Uterus (tissue), 2 donors: ENCODE results near the gene CYS1.

Experiments used
- CTCF ChIP-seq, 4 experiments: fragments of 200-600 bp in 2 of 4; fragments of 450-650 bp in 2 of 4; sonication (generic) in 2 of 4; IDR thresholded peaks; one replicate each; pipeline ENCODE4 v1.5.1; 2016 to 2019; ENCODE audit warnings: antibody characterized with exemption in 4 of 4, mild to moderate bottlenecking in 2 of 4, moderate library complexity in 1 of 4
- POLR2A ChIP-seq, 2 donors: fragments of 450-650 bp; IDR thresholded peaks; one replicate each; pipeline ENCODE4 v1.6.1; 2016; ENCODE audit warnings: antibody characterized with exemption in 2 of 2, mild to moderate bottlenecking in 1 of 2, moderate library complexity in 1 of 2

GRCh38 chr2:10076988-10077527 lies 3.2 kb downstream of the CYS1 start:
- no peak for TF ChIP-seq CTCF (IDR thresholded peaks at IDR 0.05)
- no peak for TF ChIP-seq POLR2A (IDR thresholded peaks at IDR 0.05)
